Measurements from ENCODE around the gene ACACB. TPM values are rescaled to one million over a fixed set of nuclear protein-coding genes. Genes with fewer than 3 reads are reported as not detected.
A peak's percentile ranks its signal among the peaks of the same experiment; 100 is the strongest.

The ACACB gene
- 10 to 100 TPM; 11.9 to 14.8 TPM for total RNA-seq

GRCh38 chr12:109115758-109116610 is at the start of gene ACACB:
ACACB (plus strand) TSS chr12:109116587; CDS start chr12:109139406, 22,819 bp downstream.
- ATAC-seq = no peak
- DNase-seq = no peak
- ChIA-PET CTCF (interaction anchor here (0.9 kb wide), 1 partner anchor 278 kb away, joined by 3 read pairs; no protein-coding TSS in a partner anchor), POLR2A (no interaction called here)
- peaks cover 18% of the 10 kb centered on the region for H3K4me1 Mint-ChIP-seq (ENCODE audit: low read depth)
- no peaks in the 10 kb centered on the region for H3K27me3 Mint-ChIP-seq (ENCODE audit: low read depth)
- H3K4me3 Mint-ChIP-seq = no peak within 1 kb of the TSS
- no peaks in the 10 kb centered on the region for H3K9me3 Mint-ChIP-seq (ENCODE audit: insufficient read depth)
- no peak within 1 kb of the TSS for H3K27ac Mint-ChIP-seq
- H3K36me3 Mint-ChIP-seq (ENCODE audit: low read depth) = peaks cover under 1% of the 10 kb centered on the region

DNA sequence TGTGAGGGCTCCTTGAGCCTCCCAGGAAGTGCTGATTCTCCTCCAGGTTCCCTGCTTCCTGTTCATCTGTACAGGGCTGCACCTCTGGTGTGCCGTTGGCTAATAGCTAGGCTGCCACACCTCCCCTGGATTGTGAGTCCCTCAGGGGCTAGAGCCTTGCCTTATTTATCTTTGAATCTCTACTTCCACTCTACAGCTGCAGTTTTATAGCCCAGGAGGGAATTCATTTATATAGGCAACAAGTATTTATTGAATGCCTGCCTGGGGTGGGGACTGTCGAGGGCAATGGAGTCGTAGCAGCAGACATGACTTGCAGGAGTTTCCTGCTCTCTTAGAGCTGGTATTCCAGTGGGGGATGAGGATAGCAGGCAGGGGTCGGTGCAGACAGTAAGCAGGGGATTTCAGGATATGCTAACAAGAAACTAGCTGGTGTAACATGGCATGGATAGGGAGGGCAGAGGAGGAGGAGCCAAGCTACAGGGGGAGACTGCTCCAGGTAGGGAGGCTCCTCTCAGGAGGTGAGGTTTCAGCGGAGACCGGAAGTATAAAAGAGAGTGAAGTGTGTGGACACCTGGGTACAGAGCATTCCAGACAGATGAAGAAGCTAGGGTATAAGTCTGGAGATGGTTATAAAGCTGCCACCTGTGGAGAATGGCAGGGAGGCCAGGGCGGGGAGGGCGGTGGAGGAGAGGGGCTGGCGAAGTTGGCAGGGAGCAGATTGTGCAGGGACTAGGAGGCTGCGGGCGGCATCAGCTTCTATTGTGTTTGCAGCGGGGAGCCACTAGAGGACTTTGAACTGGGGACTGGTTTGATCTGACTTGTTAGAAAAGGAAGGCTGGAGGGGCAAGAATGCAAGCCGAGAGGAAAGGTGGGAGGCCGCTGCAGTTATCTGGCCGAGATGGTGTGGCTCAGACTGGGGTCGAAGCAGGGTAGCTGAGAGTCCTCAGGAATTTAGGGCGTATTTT is 46.8 kb upstream of the ACACB start:
- ChIA-PET POLR2A (no interaction called here), CTCF (interaction anchor here (1.8 kb wide), 1 partner anchor 23 kb away, joined by 4 read pairs; no protein-coding TSS in a partner anchor)
- no peaks in the 10 kb centered on the region for H3K9me3 Mint-ChIP-seq (ENCODE audit: insufficient read depth)
- no peak overlapping the region for H3K4me3 Mint-ChIP-seq
- no peaks in the 10 kb centered on the region for H3K27me3 Mint-ChIP-seq (ENCODE audit: low read depth)
- ATAC-seq (no peak), DNase-seq (no peak)
- H3K36me3 Mint-ChIP-seq (ENCODE audit: low read depth) = peaks cover 5% of the 10 kb centered on the region
- no peak overlapping the region for H3K27ac Mint-ChIP-seq
- H3K4me1 Mint-ChIP-seq (ENCODE audit: low read depth) = no peaks in the 10 kb centered on the region

DNA sequence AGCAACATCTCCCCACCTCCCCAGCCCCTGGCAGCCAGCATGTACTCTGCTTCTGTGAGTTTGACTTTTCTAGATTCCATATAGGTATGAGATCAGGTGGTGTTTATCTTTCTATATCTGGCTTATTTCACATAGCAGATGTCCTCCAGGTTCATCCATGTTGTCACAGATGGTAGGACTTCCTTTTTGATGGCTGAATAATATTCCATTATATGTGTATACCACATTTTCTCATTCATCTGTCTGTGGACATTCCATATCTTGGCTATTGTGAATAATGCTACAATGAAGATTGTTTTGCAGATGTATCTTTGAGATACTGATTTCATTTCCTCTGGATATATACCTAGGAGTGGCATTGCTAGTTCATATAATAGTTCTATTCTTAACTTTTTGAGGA is 41.5 kb upstream of the ACACB start:
- ATAC-seq (no peak), DNase-seq (no peak)
- H3K36me3 Mint-ChIP-seq (ENCODE audit: low read depth) = peaks cover 25% of the 10 kb centered on the region
- no peak overlapping the region for H3K4me3 Mint-ChIP-seq
- peaks cover 5% of the 10 kb centered on the region for H3K9me3 Mint-ChIP-seq (ENCODE audit: insufficient read depth)
- no peak overlapping the region for H3K27ac Mint-ChIP-seq
- no peaks in the 10 kb centered on the region for H3K4me1 Mint-ChIP-seq (ENCODE audit: low read depth)
- ChIA-PET CTCF (no interaction called here), POLR2A (no interaction called here)
- no peaks in the 10 kb centered on the region for H3K27me3 Mint-ChIP-seq (ENCODE audit: low read depth)

DNA sequence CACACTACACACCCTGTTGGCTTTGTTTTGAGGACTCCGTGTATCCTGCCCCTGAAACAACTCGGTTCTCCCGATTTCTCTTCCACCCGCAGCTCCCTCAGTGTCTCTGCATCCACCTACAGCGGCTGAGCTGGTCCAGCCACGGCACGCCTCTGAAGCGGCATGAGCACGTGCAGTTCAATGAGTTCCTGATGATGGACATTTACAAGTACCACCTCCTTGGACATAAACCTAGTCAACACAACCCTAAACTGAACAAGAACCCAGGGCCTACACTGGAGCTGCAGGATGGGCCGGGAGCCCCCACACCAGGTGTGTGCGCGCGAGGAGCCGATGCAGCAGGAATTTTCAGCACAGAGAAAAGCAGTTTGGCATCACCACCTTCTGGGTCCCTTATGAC is 33.6 kb upstream of the ACACB start:
- Mint-ChIP-seq H3K27me3 (ENCODE audit: low read depth) (no peaks in the 10 kb centered on the region), H3K9me3 (ENCODE audit: insufficient read depth) (peaks cover 5% of the 10 kb centered on the region), H3K36me3 (ENCODE audit: low read depth) (peaks cover 16% of the 10 kb centered on the region), H3K27ac (no peak overlapping the region), H3K4me3 (no peak overlapping the region), H3K4me1 (ENCODE audit: low read depth) (peaks cover 2% of the 10 kb centered on the region)
- no peak for DNase-seq
- POLR2A ChIA-PET = no interaction called here
- ATAC-seq = no peak
- CTCF ChIA-PET = no interaction called here

GRCh38 chr12:109084425-109084824 is 32.0 kb upstream of the ACACB start:
- H3K4me1 Mint-ChIP-seq (ENCODE audit: low read depth) = peaks cover 3% of the 10 kb centered on the region
- peaks cover 16% of the 10 kb centered on the region for H3K36me3 Mint-ChIP-seq (ENCODE audit: low read depth)
- H3K4me3 Mint-ChIP-seq = no peak overlapping the region
- DNase-seq = no peak
- no peak for ATAC-seq
- ChIA-PET POLR2A (no interaction called here), CTCF (no interaction called here)
- H3K27ac Mint-ChIP-seq = no peak overlapping the region
- H3K9me3 Mint-ChIP-seq (ENCODE audit: insufficient read depth) = no peaks in the 10 kb centered on the region
- no peaks in the 10 kb centered on the region for H3K27me3 Mint-ChIP-seq (ENCODE audit: low read depth)

GRCh38 chr12:109085590-109085989 is 30.8 kb upstream of the ACACB start:
- no peak overlapping the region for H3K4me3 Mint-ChIP-seq
- POLR2A ChIA-PET = no interaction called here
- H3K9me3 Mint-ChIP-seq (ENCODE audit: insufficient read depth) = no peaks in the 10 kb centered on the region
- no peak overlapping the region for H3K27ac Mint-ChIP-seq
- no peak for ATAC-seq
- no peaks in the 10 kb centered on the region for H3K27me3 Mint-ChIP-seq (ENCODE audit: low read depth)
- peaks cover 21% of the 10 kb centered on the region for H3K36me3 Mint-ChIP-seq (ENCODE audit: low read depth)
- CTCF ChIA-PET = no interaction called here
- no peak for DNase-seq
- H3K4me1 Mint-ChIP-seq (ENCODE audit: low read depth) = peaks cover 5% of the 10 kb centered on the region

- DNase-seq (no peak), ATAC-seq (no peak)
- ChIA-PET POLR2A (no interaction called here), CTCF (interaction anchor here (0.6 to 2.0 kb wide), 4 partner anchors 10 to 32 kb away, joined by 3 to 10 read pairs (median 3); no protein-coding TSS in a partner anchor)
- H3K27ac Mint-ChIP-seq = no peak overlapping the region
- H3K4me3 Mint-ChIP-seq = no peak overlapping the region
- no peaks in the 10 kb centered on the region for H3K9me3 Mint-ChIP-seq (ENCODE audit: insufficient read depth)
- no peaks in the 10 kb centered on the region for H3K27me3 Mint-ChIP-seq (ENCODE audit: low read depth)
- peaks cover 20% of the 10 kb centered on the region for H3K36me3 Mint-ChIP-seq (ENCODE audit: low read depth)
- peaks cover 16% of the 10 kb centered on the region for H3K4me1 Mint-ChIP-seq (ENCODE audit: low read depth)
Measured at GRCh38 chr12:109087250-109087649, 29.1 kb upstream of the ACACB start.

GRCh38 chr12:109088818-109089217 is 27.6 kb upstream of the ACACB start:
- no peak overlapping the region for H3K4me3 Mint-ChIP-seq
- DNase-seq = no peak
- no peak overlapping the region for H3K27ac Mint-ChIP-seq
- ATAC-seq = no peak
- H3K9me3 Mint-ChIP-seq (ENCODE audit: insufficient read depth) = no peaks in the 10 kb centered on the region
- no peaks in the 10 kb centered on the region for H3K27me3 Mint-ChIP-seq (ENCODE audit: low read depth)
- H3K4me1 Mint-ChIP-seq (ENCODE audit: low read depth) = peaks cover 30% of the 10 kb centered on the region
- peaks cover 22% of the 10 kb centered on the region for H3K36me3 Mint-ChIP-seq (ENCODE audit: low read depth)
- ChIA-PET CTCF (no interaction called here), POLR2A (no interaction called here)

DNA sequence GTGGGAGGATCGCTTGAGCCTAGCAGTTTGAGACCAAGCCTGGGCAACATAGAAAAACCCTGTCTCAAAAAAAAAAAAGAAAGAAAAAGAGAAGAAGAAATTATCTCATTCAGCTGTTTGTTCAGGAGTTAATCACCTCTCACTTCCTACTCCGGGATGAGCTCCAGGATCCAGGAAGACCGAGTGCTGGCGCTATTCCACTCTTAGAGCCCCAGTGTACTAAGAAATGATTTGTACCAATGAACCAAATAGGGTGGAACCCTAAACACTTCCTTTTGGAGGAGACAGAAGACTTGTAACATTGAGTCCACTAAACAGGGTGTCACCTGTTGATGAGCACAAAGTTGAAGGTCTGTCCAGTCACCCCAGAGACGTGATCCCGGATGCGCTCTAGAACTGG is 26.7 kb upstream of the ACACB start:
- Mint-ChIP-seq H3K36me3 (ENCODE audit: low read depth) (peaks cover 22% of the 10 kb centered on the region), H3K4me1 (ENCODE audit: low read depth) (peaks cover 34% of the 10 kb centered on the region), H3K27me3 (ENCODE audit: low read depth) (no peaks in the 10 kb centered on the region), H3K4me3 (no peak overlapping the region), H3K27ac (no peak overlapping the region), H3K9me3 (ENCODE audit: insufficient read depth) (no peaks in the 10 kb centered on the region)
- no peak for DNase-seq
- ChIA-PET CTCF (no interaction called here), POLR2A (no interaction called here)
- no peak for ATAC-seq

GRCh38 chr12:109092497-109093021 is 23.8 kb upstream of the ACACB start:
- H3K9me3 Mint-ChIP-seq (ENCODE audit: insufficient read depth) = no peaks in the 10 kb centered on the region
- peak overlapping the region; percentile 79 for H3K27ac Mint-ChIP-seq
- H3K36me3 Mint-ChIP-seq (ENCODE audit: low read depth) = peaks cover 19% of the 10 kb centered on the region
- POLR2A ChIA-PET = interaction anchor here (0.9 to 1.5 kb wide), 2 partner anchors 38 to 457 kb away, joined by 3 to 4 read pairs; no protein-coding TSS in a partner anchor
- ATAC-seq (no peak), DNase-seq (no peak)
- CTCF ChIA-PET = interaction anchor here (0.6 to 4.2 kb wide), 22 partner anchors 11 to 427 kb away, joined by 3 to 24 read pairs (median 3); partner anchors contain the start of gene USP30
- H3K4me3 Mint-ChIP-seq = peak overlapping the region; percentile 69
- H3K27me3 Mint-ChIP-seq (ENCODE audit: low read depth) = no peaks in the 10 kb centered on the region
- H3K4me1 Mint-ChIP-seq (ENCODE audit: low read depth) = peaks cover 32% of the 10 kb centered on the region

DNA sequence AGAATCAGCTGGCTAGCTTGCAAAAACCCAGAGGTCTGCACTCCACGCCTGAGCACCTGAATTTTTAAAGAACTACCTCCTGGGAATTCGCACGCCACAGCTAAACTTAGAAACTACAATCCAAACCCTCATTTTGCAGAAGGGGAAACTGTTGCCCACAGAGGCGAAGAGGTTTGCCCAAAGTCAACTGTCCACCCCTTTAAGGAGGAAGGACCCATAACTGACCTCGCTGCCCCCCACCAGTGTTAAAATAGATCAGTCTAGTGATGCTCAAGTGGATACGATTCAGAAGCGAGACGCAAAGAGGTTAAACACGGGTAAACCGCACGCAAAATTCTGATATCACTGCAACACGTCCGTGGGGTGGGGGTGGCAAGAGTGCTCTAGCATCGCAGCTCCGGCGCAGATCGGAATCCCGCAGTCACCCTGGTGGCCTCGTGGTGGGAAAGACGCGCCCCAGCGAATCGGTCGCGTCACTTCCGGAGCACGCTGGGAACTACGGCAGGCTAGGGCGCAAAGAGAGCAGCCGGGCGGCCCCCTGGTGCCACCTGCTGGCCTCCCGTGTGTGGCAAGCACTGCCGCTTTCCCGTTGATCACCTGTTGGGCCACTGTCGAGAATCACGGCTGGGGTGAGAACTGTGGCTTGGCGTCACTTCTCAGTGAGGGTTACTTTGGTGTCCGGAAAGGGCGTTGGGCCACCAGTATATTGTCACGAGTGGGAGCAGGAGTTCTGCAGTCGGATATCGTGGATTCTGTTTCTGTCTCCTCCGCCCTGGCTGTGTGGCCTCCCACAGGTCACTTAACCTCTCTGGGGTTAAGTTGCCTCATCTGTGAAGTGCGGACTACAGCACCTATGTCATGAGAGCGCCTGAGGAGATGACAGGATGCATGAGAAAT is 23.1 kb upstream of the ACACB start, which contains the start of gene ALKBH2:
TSS of gene ALKBH2 (minus strand) at position 451 of the 897 bp plus-strand sequence. CDS start 686 bp downstream, outside the sequence.
- peaks cover 32% of the 10 kb centered on the region for H3K4me1 Mint-ChIP-seq (ENCODE audit: low read depth)
- H3K4me3 Mint-ChIP-seq = peak within 1 kb of the TSS; percentile 69
- no peaks in the 10 kb centered on the region for H3K9me3 Mint-ChIP-seq (ENCODE audit: insufficient read depth)
- DNase-seq (peak; percentile 95), ATAC-seq (peak; percentile 71)
- H3K36me3 Mint-ChIP-seq (ENCODE audit: low read depth) = peaks cover 20% of the 10 kb centered on the region
- H3K27me3 Mint-ChIP-seq (ENCODE audit: low read depth) = no peaks in the 10 kb centered on the region
- CTCF ChIA-PET = interaction anchor here (0.6 to 4.2 kb wide), 25 partner anchors 12 to 527 kb away, joined by 3 to 24 read pairs (median 3); partner anchors contain the start of gene USP30
- POLR2A ChIA-PET = interaction anchor here (0.7 to 0.9 kb wide), 2 partner anchors 41 to 458 kb away, joined by 3 to 4 read pairs; no protein-coding TSS in a partner anchor
- H3K27ac Mint-ChIP-seq = peak within 1 kb of the TSS; percentile 79

All from activated CD8-positive, alpha-beta T cell treated with anti-CD3 and anti-CD28 coated beads, Interleukin-2, amount 10 ng/mL, durations not matched to agents 7 days and 5 days (primary cell).